Endothelial cell of hepatic sinusoid (primary cell): ENCODE results near the gene UPB1.
"Not testable (repeated sequence)": the region's sequence is repeated elsewhere in the genome, so short reads cannot be mapped to it uniquely, and the experiment has no call there.

Source experiments
- in situ Hi-C: cut with HindIII; loops from 2 replicates; pipeline ENCODE4 v1.10.0; 2017; ENCODE audit warnings: low sequenced_read_pairs

UPB1 gene

DNA sequence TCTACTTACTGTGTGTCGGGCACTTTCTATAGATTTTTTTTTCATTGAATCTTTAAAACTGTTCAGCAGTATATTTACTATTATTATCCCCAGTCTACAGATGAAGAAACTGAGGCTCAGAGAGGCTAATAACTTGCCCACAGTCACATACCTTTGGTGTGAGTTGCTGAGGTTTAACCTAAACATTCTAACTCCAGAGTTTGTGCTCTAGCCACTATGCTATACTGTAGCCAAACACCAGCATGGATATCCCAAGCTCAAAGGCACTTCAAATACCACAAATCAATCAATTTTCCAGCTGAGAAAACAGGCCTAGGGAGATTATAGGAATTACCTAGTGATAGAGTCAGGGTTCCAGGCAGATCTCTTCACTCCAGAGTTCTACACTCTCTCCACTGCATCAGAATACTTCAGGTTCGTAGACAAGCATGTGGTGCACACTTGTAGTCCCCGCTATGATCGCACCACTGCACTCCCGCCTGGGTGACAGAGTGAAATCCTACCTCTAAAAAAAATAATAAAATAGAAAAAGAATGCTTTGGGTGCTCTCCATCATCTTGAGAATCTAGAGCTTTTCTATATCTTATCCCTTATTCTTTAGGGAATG, 20.4 kb upstream of the UPB1 start:
- in situ Hi-C loops: no loop called here

GRCh38 chr22:24481641-24482040, 13.5 kb upstream of the UPB1 start:
- in situ Hi-C loops: no loop called here

GRCh38 chr22:24482575-24482974, 12.6 kb upstream of the UPB1 start:
- in situ Hi-C loops: no loop called here

DNA sequence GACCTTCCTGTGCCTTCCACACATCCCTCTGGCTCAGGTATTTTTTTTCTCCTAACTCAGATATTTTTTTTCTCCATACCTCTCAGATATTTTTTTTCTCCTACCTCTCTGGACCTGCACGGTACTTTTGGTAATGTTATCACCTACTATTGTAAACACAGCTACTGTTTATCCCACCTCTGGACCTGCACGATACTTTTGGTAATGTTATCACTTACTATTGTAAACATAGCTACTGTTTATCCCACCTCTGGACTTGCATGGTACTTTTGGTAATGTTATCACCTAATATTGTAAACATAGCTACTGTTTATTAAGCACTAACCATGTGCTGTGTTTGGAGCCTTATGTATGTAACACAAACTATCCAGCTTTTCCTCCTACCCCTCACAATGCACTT, 12.1 kb upstream of the UPB1 start:
- in situ Hi-C loops: no loop called here

- in situ Hi-C loops: no loop called here
These were observed 11.1 kb upstream of the UPB1 start for GRCh38 chr22:24483976-24484545.

DNA sequence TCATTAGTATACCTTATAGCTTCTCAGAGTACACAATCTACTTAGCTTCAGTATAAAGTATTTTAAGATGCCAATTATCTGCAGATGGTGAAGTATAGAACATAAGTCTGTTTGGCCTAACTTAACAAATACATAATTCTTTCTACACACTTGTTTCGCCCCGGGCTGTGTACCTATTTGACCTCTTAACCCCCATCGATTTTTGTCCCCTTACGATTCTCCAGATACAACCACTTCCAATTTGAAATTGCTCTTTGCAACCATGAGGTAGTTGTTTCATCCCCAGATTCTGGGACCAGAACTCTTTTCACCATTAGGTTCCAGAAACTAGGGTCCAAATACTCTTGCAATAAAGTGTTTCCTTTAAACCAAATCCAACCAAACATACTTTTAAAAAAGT, 10.0 kb upstream of the UPB1 start:
- in situ Hi-C loops: no loop called here

DNA sequence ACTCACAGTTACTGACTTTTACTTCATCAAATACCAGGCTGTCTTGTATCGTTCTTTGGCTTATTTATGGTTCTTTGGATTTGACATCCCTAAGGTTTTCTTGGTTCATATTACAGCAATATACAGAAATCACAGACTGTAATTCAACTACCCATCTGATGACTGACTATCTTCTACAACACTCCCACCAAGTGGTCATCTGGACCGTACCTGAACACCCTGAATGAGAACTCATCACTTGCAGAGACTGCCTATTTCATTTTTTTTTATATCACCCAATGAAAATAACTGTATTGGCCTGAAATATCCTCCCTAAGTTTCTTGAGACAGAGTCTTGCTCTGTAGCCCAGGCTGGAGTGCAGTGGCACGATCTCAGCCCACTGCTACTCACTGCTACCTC, 9.5 kb upstream of the UPB1 start:
- in situ Hi-C loops: no loop called here

- in situ Hi-C loops: no loop called here
These were observed 8.6 kb upstream of the UPB1 start for GRCh38 chr22:24486501-24486921.

- in situ Hi-C loops: no loop called here
These were observed 6.1 kb upstream of the UPB1 start for GRCh38 chr22:24489011-24489410.

DNA sequence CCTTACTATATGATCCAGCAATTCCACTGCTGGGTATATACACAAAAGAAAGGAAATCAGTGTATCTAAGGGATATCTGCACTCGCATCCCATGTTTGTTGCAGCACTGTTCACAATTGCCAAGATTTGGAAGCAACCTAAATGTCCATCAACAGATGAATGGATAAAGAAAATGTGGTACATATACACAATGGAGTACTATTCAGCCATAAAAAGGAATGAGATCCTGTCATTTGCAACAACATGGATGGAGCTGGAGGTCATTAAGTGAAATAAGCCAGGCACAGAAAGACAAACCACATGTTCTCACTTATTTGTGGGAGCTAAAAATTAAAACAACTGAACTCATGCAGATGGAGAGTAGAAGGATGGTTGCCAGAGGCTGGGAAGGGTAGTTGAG, 5.7 kb upstream of the UPB1 start:
- in situ Hi-C loops: not testable (repeated sequence)

- in situ Hi-C loops: no loop called here
These were observed 2.7 kb upstream of the UPB1 start for GRCh38 chr22:24492391-24492790.

- in situ Hi-C loops: no loop called here
These were observed 985 bp upstream of the UPB1 start for GRCh38 chr22:24494167-24494527.

- in situ Hi-C loops: no loop called here
These were observed 188 bp downstream of the UPB1 start for GRCh38 chr22:24495365-24495675.

GRCh38 chr22:24496234-24496633, 1.1 kb downstream of the UPB1 start:
- in situ Hi-C loops: no loop called here

- in situ Hi-C loops: no loop called here
These were observed 1.5 kb downstream of the UPB1 start for GRCh38 chr22:24496661-24497060.

DNA sequence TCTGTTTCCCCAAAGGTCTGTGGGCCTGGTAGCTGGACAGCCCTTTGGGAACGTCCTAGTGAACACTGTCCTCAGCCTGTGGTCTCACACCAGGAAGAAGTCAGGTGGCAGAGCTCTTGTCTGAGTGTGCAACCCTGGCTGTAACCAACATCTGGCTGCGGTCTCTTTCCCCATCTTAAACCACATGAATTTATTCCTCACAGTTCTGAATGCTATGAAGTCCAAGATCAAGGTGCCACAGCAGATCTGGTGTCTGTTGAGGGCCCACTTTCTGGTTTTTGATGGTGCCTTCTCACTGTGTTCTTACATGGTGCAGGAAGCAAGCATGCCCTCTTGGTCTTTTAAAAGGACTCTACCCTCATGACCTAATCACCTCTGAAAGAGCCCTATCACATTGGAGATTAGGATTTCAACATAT, 2.7 kb downstream of the UPB1 start:
- in situ Hi-C loops: no loop called here

GRCh38 chr22:24498824-24499223, 3.7 kb downstream of the UPB1 start:
- in situ Hi-C loops: no loop called here

GRCh38 chr22:24499706-24500276, 4.7 kb downstream of the UPB1 start:
- in situ Hi-C loops: no loop called here

DNA sequence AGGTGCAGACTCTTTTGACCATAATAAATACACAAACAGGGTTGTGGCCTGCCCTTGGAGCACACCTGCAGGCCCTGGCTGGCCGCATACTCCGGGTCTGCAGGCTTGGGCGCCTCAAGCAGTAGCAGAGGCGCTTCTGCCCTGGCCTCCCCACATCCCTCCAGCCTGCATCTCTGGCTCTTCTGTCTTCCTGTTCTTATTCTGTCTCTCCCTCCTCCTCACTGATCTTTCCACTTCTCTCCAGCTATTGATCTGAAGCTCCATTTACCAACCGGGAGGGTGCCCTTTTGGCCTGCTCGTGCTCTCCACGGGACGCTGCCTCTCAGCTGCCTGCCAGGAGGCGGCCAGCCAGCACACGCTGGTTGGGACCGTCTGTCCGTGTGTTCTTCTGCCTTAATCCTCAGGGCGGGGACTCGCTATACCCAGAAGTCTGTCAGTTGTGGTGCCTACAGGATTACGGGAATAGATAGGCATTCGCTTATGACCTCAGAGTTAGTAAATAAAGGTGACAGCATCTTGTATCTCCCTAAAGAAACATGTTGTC, 5.2 kb downstream of the UPB1 start:
- in situ Hi-C loops: no loop called here

DNA sequence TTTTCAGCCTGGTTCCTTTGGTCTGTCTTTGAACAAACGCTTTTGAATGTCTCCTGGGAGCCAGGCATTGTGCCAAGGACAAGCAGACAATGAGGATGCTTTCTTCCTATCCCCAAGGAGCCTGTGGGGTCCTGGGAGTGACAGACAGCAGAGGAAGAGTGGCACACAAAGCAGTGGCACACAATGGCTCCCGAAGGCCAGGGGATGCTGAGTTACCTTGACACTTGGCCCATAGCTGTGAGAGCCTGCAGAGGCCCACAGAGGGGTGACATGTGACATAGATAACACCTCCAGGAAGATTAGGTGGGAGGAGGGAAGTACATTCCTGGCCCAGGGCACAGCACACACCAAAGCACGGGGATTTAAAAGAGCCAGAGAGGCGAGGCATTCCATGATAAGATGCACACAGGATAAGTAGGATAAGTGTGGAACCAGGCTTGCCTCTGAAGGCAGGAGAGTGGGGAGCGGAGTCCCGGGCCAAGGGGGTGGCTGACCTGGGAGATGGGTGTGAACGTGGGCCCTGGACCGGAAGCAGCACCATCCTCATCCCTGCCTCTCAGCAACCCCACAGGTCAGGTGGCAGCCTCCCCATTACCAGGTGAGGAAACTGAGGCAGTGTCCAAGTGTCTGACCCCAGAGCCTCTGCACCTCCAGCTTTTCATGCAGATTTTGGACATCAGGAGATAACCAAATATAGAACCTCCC, 6.3 kb downstream of the UPB1 start:
- in situ Hi-C loops: no loop called here

DNA sequence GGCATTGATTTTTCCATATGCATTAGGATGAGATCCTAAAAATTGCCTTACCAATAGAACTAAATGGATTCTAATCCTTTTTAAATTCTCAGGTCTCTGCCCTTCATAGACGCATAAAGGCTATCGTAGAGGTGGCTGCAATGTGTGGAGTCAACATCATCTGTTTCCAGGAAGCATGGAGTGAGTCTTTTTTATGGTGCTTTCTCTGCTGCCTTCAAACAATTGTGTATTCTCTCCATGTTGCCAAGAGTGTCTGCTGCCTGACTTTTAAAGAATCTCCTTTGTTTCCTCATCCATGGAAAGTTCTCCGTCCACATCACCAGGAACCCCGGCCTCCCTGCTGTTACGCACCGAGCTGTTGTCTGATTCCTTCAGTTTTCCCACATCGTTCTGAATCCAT, 6.9 kb downstream of the UPB1 start:
- in situ Hi-C loops: no loop called here

DNA sequence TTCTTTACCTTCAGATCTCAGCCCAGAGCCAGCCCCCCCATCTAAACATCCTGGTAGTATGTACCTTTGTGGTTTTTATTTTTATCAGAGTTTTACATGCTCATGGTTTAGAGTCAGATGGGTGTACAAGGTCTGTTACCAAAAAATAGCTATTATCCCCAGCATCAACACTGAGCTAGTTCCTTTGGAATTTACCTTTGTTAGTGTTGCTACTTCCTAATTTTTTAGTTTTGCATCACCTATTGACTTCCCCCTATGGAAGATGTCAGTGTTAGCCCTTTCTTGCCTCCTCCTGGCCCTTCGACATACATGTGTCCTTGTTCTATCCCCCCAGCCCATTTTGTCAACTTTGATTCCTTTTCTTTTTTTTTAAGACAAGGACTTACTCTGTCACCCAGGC, 7.4 kb downstream of the UPB1 start:
- in situ Hi-C loops: no loop called here
